ENCODE measurements around the gene SNX8. TPM values are rescaled to one million over a fixed set of nuclear protein-coding genes. Genes with fewer than 3 reads are reported as not detected.

SNX8 gene
- total and polyA plus RNA-seq, 2 of the 13 experiments (the other 11 are each of a cell fraction or from before 2014, with no cell fraction given), result 20.6 to 45.2 TPM

- TF ChIP-seq, protein P1, sequence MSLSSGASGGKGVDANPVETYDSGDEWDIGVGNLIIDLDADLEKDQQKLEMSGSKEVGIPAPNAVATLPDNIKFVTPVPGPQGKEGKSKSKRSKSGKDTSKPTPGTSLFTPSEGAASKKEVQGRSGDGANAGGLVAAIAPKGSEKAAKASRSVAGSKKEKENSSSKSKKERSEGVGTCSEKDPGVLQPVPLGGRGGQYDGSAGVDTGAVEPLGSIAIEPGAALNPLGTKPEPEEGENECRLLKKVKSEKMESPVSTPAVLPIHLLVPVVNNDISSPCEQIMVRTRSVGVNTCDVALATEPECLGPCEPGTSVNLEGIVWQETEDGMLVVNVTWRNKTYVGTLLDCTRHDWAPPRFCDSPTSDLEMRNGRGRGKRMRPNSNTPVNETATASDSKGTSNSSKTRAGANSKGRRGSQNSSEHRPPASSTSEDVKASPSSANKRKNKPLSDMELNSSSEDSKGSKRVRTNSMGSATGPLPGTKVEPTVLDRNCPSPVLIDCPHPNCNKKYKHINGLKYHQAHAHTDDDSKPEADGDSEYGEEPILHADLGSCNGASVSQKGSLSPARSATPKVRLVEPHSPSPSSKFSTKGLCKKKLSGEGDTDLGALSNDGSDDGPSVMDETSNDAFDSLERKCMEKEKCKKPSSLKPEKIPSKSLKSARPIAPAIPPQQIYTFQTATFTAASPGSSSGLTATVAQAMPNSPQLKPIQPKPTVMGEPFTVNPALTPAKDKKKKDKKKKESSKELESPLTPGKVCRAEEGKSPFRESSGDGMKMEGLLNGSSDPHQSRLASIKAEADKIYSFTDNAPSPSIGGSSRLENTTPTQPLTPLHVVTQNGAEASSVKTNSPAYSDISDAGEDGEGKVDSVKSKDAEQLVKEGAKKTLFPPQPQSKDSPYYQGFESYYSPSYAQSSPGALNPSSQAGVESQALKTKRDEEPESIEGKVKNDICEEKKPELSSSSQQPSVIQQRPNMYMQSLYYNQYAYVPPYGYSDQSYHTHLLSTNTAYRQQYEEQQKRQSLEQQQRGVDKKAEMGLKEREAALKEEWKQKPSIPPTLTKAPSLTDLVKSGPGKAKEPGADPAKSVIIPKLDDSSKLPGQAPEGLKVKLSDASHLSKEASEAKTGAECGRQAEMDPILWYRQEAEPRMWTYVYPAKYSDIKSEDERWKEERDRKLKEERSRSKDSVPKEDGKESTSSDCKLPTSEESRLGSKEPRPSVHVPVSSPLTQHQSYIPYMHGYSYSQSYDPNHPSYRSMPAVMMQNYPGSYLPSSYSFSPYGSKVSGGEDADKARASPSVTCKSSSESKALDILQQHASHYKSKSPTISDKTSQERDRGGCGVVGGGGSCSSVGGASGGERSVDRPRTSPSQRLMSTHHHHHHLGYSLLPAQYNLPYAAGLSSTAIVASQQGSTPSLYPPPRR (CRISPR knock-in tag; IDR thresholded peaks at IDR 0.05; ENCODE audit: borderline replicate concordance), result no peak
- no peak for TF ChIP-seq NR2F2 (IDR thresholded peaks at IDR 0.05; ENCODE audit: borderline replicate concordance, low read depth)
- no peak for TF ChIP-seq CHD2 (IDR thresholded peaks at IDR 0.05; ENCODE audit: low read depth, low read length)
- TF ChIP-seq ZBTB26 (CRISPR knock-in tag; IDR thresholded peaks at IDR 0.05; ENCODE audit: borderline replicate concordance), result peak; percentile 55; the same call in 1 of the 2 replicates
- no peak for TF ChIP-seq KLF13 (CRISPR knock-in tag; IDR thresholded peaks at IDR 0.05)
- TF ChIP-seq FOXP1 (IDR thresholded peaks at IDR 0.05), result no peak
- TF ChIP-seq FOXP1 (CRISPR knock-in tag; IDR thresholded peaks at IDR 0.05), result no peak
- TF ChIP-seq AHR (CRISPR knock-in tag; IDR thresholded peaks at IDR 0.05), result peak; percentile 63; the same call in 1 of the 2 replicates
- peak; percentile 93 for TF ChIP-seq GZF1 (CRISPR knock-in tag; IDR thresholded peaks at IDR 0.05)
- TF ChIP-seq CCDC6 (CRISPR knock-in tag; IDR thresholded peaks at IDR 0.05), result peak; percentile 95
- peak; percentile 32; the same call in 1 of the 2 replicates for TF ChIP-seq NCOA2 (CRISPR knock-in tag; IDR thresholded peaks at IDR 0.05)
- no peak for TF ChIP-seq ZNF839 (CRISPR knock-in tag; IDR thresholded peaks at IDR 0.05; ENCODE audit: borderline replicate concordance)
- TF ChIP-seq SMC3 (IDR thresholded peaks at IDR 0.05; ENCODE audit: low read length), result no peak
- TF ChIP-seq HOXD1 (CRISPR knock-in tag; IDR thresholded peaks at IDR 0.05), result no peak; the same call in 1 of the 2 replicates
- TF ChIP-seq ZFP62 (CRISPR knock-in tag; IDR thresholded peaks at IDR 0.05), result no peak
- TF ChIP-seq ZNF720 (CRISPR knock-in tag; IDR thresholded peaks at IDR 0.05), result no peak
- TF ChIP-seq CREB1 (IDR thresholded peaks at IDR 0.05), result peak; percentile 51
- TF ChIP-seq CREB1 (CRISPR knock-in tag; IDR thresholded peaks at IDR 0.05), result peak; percentile 41; the same call in 1 of the 2 replicates
- TF ChIP-seq MEF2D (CRISPR knock-in tag; IDR thresholded peaks at IDR 0.05), result 0 out of 2 replicates have a peak, but pooled peaks have one; percentile 45
- no peak for TF ChIP-seq JUND (CRISPR knock-in tag; IDR thresholded peaks at IDR 0.05)
- peak; percentile 97 for TF ChIP-seq HBP1 (CRISPR knock-in tag; IDR thresholded peaks at IDR 0.05; ENCODE audit: low read depth)
- TF ChIP-seq ZNF468 (CRISPR knock-in tag; IDR thresholded peaks at IDR 0.05), result no peak
- TF ChIP-seq DNMT3B (CRISPR knock-in tag; conservative IDR thresholded peaks at IDR 0.05), result no peak
- TF ChIP-seq ISX (CRISPR knock-in tag; conservative IDR thresholded peaks at IDR 0.05), result no peak
These were observed 72.4 kb downstream of the SNX8 start, which contains the start of the genes MRM2 and NUDT1 (continued) for GRCh38 chr7:2241580-2242540.

Data from HepG2 (cell line).